SK-N-SH treated with all-trans-retinoic acid at 6 μM for 48 hours (cell line): ENCODE data around the gene GPC6.

Experiments
- ATAC-seq: fragments of 200-7000 bp; cut with Tn5 transposase; 3 replicates; pipeline ENCODE4 v1.9.1; 2020; ENCODE audit warnings: mild to moderate bottlenecking, moderate library complexity
- ARNTL ChIP-seq: fragments of 450-650 bp; formaldehyde crosslinking; IDR thresholded peaks from 2 replicates; pipeline ENCODE4 v1.5.0; 2020; ENCODE audit warnings: low read depth, mild to moderate bottlenecking, moderate library complexity, borderline replicate concordance
- BACH2 ChIP-seq: fragments of 250-450 bp; sonication (Bioruptor Pico); IDR thresholded peaks from 2 replicates; pipeline ENCODE4 v1.9.0; 2021; ENCODE audit warnings: mild to moderate bottlenecking, borderline replicate concordance
- CSDC2 ChIP-seq: fragments of 250-450 bp; sonication (Bioruptor Pico); IDR thresholded peaks from 2 replicates; pipeline ENCODE4 v1.5.0; 2020; ENCODE audit warnings: mild to moderate bottlenecking, moderate library complexity
- CSRNP3 ChIP-seq: fragments of 250-450 bp; sonication (Bioruptor Pico); IDR thresholded peaks from 2 replicates; pipeline ENCODE4 v1.5.1; 2021; ENCODE audit warnings: mild to moderate bottlenecking, moderate library complexity
- ESRRG ChIP-seq: fragments of 250-450 bp; sonication (Bioruptor Pico); IDR thresholded peaks from 2 replicates; pipeline ENCODE4 v1.6.1; 2021; ENCODE audit warnings: mild to moderate bottlenecking
- GLIS3 ChIP-seq: fragments of 250-450 bp; sonication (Bioruptor Pico); IDR thresholded peaks from 2 replicates; pipeline ENCODE4 v1.5.0; 2020; ENCODE audit warnings: mild to moderate bottlenecking, moderate library complexity
- OSR1 ChIP-seq: fragments of 250-450 bp; sonication (Bioruptor Pico); IDR thresholded peaks from 2 replicates; pipeline ENCODE4 v1.8.0; 2022; ENCODE audit warnings: moderate library complexity, mild to moderate bottlenecking, inconsistent platforms
- PATZ1 ChIP-seq: fragments of 250-450 bp; sonication (Bioruptor Pico); IDR thresholded peaks from 2 replicates; pipeline ENCODE4 v1.8.0; 2020; ENCODE audit warnings: mild to moderate bottlenecking, moderate library complexity, borderline replicate concordance
- POU6F1 ChIP-seq: fragments of 250-450 bp; sonication (Bioruptor Pico); IDR thresholded peaks from 2 replicates; pipeline ENCODE4 v1.8.0; 2021; ENCODE audit warnings: low read depth, mild to moderate bottlenecking, moderate library complexity, borderline replicate concordance
- PPARA ChIP-seq: fragments of 250-450 bp; sonication (Bioruptor Pico); IDR thresholded peaks from 2 replicates; pipeline ENCODE4 v1.5.0; 2020; ENCODE audit warnings: mild to moderate bottlenecking, borderline replicate concordance
- SNAI2 ChIP-seq: fragments of 250-450 bp; sonication (Bioruptor Pico); IDR thresholded peaks from 2 replicates; pipeline ENCODE4 v1.5.0; 2020; ENCODE audit warnings: mild to moderate bottlenecking, moderate library complexity
- TOX ChIP-seq: fragments of 250-450 bp; sonication (Bioruptor Pico); IDR thresholded peaks from 2 replicates; pipeline ENCODE4 v1.8.0; 2021; ENCODE audit warnings: mild to moderate bottlenecking, moderate library complexity, borderline replicate concordance
- TSHZ2 ChIP-seq: fragments of 250-450 bp; sonication (Bioruptor Pico); IDR thresholded peaks from 2 replicates; pipeline ENCODE4 v1.5.0; 2020; ENCODE audit warnings: mild to moderate bottlenecking, moderate library complexity
- ZC3H10 ChIP-seq: fragments of 250-450 bp; sonication (Bioruptor Pico); IDR thresholded peaks from 2 replicates; pipeline ENCODE4 v1.5.1; 2021; ENCODE audit warnings: mild to moderate bottlenecking, moderate library complexity
- ZFP3 ChIP-seq: fragments of 250-450 bp; sonication (Bioruptor Pico); IDR thresholded peaks from 2 replicates; pipeline ENCODE4 v1.5.0; 2020; ENCODE audit warnings: mild to moderate bottlenecking, moderate library complexity
- ZFP30 ChIP-seq: fragments of 450-650 bp; formaldehyde crosslinking; IDR thresholded peaks from 2 replicates; pipeline ENCODE4 v1.5.0; 2022; ENCODE audit warnings: mild to moderate bottlenecking, moderate library complexity
- ZNF565 ChIP-seq: fragments of 450-650 bp; formaldehyde crosslinking; conservative IDR thresholded peaks from 2 replicates; pipeline ENCODE4 v1.5.0; 2020; ENCODE audit warnings: low read depth, mild to moderate bottlenecking, moderate library complexity
- ZNF70 ChIP-seq: fragments of 450-650 bp; formaldehyde crosslinking; IDR thresholded peaks from 2 replicates; pipeline ENCODE4 v1.5.0; 2020; ENCODE audit warnings: mild to moderate bottlenecking, moderate library complexity
- ZNF8 ChIP-seq: fragments of 450-650 bp; formaldehyde crosslinking; IDR thresholded peaks from 2 replicates; pipeline ENCODE4 v1.5.0; 2020; ENCODE audit warnings: mild to moderate bottlenecking, moderate library complexity

GPC6 gene

GRCh38 chr13:94122300-94122915, 895.8 kb downstream of the GPC6 start:
- TF ChIP-seq BACH2 (CRISPR knock-in tag) (no peak), ARNTL (CRISPR knock-in tag) (no peak), GLIS3 (CRISPR knock-in tag) (no peak), TSHZ2 (CRISPR knock-in tag) (no peak), POU6F1 (CRISPR knock-in tag) (no peak), SNAI2 (no peak), PATZ1 (CRISPR knock-in tag) (no peak), PPARA (CRISPR knock-in tag) (no peak), ZNF8 (CRISPR knock-in tag) (no peak), ZNF565 (no peak), ZFP3 (CRISPR knock-in tag) (no peak)
- no peak for ATAC-seq

- no peak for ATAC-seq
- TF ChIP-seq ESRRG (CRISPR knock-in tag) (no peak), ZFP30 (CRISPR knock-in tag) (no peak), POU6F1 (CRISPR knock-in tag) (no peak), CSDC2 (CRISPR knock-in tag) (no peak), GLIS3 (CRISPR knock-in tag) (no peak), ARNTL (CRISPR knock-in tag) (no peak), SNAI2 (no peak), ZNF70 (no peak), PPARA (CRISPR knock-in tag) (no peak), TOX (no peak), OSR1 (CRISPR knock-in tag) (no peak), CSRNP3 (CRISPR knock-in tag) (no peak), ZC3H10 (CRISPR knock-in tag) (no peak), TSHZ2 (CRISPR knock-in tag) (no peak)
- TF ChIP-seq, all 23 proteins: peak for 0
Measured at GRCh38 chr13:94123557-94123956, 897.0 kb downstream of the GPC6 start.
